AG09319 (cell line): ENCODE measurements around the gene RPS6KL1.

Source experiments
- DNase-seq: peaks from one replicate; pipeline ENCODE4 v3.0.0-alpha.2; 2010; ENCODE audit warnings: low read depth; ENCODE audit errors: extremely low read depth
- TF ChIP-seq, protein P1 (sequence below): IDR thresholded peaks from 2 replicates; pipeline ENCODE4 v1.5.1; 2011; ENCODE audit warnings: low read depth, mild to moderate bottlenecking, inconsistent platforms, low read length, moderate library complexity

Gene RPS6KL1

DNA sequence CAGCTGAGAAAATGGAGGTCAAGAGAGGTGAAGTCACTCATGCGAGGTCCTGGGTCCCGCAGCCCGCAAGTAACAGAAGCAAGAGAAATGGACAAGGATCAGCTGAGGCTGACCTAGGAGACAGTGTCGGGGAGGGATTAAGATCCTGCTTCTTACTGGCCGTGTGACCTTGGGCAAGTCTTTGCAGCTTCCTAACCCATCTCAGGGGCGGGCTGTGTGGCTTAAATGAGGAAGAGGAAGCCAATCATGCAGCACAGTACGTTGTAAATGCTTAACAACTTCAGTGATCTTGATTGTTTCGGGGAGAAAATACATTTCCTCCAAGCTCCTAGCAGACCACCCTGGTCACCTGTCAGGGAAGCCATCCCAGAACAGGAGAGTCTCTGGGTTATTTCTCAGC lies 39.4 kb upstream of the RPS6KL1 start:
- TF ChIP-seq, protein P1, sequence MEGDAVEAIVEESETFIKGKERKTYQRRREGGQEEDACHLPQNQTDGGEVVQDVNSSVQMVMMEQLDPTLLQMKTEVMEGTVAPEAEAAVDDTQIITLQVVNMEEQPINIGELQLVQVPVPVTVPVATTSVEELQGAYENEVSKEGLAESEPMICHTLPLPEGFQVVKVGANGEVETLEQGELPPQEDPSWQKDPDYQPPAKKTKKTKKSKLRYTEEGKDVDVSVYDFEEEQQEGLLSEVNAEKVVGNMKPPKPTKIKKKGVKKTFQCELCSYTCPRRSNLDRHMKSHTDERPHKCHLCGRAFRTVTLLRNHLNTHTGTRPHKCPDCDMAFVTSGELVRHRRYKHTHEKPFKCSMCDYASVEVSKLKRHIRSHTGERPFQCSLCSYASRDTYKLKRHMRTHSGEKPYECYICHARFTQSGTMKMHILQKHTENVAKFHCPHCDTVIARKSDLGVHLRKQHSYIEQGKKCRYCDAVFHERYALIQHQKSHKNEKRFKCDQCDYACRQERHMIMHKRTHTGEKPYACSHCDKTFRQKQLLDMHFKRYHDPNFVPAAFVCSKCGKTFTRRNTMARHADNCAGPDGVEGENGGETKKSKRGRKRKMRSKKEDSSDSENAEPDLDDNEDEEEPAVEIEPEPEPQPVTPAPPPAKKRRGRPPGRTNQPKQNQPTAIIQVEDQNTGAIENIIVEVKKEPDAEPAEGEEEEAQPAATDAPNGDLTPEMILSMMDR = no peak
- no peak for DNase-seq

DNA sequence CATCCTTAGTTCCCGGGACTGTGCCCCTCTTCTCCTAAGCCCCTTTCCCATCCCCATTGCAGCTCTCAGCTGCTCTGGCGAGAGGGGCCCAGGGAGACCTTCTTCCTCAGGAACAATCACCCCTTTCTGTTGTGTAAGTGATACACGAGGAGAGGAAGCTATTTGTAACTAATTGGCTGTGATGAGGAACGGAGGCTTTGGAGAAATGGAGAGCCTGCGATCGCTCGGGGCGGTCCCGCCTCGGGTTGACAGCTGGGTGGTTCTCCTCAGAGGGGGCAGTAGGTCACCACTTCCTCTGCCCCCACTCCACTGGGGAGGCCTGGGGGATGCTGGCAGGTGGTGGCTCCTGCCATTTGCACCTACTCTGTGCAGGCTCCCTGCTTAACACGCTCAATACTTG lies 39.0 kb upstream of the RPS6KL1 start:
- DNase-seq = no peak
- TF ChIP-seq, protein P1 = no peak

DNA sequence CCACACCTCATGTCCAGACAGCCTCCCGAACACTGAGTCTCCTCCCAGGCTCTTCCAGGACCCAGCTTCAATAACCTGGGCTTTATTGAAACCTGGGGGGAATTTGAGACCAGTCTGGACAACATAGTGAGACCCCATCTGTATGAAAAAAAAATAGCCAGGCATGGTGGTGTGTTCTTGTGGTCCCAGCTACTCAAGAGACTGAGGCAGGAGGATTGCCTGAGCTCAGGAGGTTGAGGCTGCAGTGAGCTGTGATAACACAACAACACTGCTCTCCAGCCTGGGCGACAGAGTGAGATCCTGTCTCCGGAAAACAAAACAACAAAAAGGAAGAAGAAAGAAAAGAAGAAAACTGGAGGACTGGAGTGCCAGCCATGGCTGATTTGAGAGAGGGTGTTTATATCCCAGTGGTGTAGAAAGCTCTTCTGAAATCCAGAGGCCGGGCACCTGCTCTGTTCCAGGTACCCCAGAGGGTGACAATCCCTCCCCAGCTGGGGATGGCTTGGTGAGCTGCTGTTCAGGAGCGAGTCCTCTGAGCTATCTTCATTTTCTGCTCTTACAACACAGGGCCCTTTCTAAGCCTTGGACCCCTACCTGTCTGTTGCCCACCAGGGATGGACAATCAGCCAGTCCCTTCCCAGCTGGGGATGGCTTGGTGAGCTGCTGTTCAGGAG lies 38.3 kb upstream of the RPS6KL1 start:
- TF ChIP-seq, protein P1 = no peak
- DNase-seq = no peak

DNA sequence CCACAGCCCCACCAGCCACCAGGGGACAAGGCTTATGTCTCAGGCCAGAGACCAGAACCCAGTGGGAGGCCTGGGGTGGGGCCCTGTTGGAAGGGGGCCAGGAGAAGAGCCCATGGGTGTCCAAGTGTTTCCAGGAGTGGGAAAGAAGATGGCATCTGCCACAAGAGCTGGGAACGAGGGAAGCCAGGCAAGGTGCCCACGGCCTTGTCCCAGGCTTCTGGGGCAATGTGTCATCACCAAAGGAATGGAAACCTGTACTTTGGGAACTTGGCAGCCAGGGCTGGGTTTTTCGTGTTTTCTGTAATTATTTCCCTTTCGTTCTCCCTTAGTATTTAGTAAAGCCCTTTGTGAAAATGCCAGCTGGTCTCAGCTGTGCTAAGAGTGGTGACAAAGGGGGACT lies 37.7 kb upstream of the RPS6KL1 start:
- TF ChIP-seq, protein P1 = no peak
- no peak for DNase-seq

DNA sequence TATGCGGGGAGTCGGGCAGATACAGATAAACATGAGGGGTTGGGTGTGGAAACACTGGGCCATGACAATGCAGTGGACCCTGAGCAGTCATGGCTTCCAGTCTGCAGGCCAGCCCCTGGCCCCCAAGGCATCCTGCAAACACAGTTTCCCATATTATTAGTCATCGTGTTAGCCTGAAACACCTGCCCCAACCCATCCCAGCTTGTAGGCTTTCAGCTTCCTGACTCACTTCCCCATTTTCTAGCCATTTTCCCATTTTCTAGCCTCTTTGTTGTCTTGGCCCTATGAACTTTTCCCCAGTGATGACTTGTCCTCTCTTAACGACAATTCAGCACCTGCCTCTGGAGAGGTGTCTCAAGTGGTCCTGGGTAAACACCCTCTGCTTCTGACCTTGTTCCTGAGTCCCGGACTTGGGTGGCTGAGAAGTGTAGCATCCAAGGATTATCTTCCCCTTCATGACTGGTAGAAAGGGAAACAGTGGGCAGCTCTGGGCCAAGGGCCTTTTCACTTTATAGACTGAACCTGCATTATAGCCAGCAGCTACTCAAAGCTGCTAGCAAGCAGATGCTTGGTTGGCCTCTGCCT lies 36.6 kb upstream of the RPS6KL1 start:
- no peak for DNase-seq
- TF ChIP-seq, protein P1 = no peak

DNA sequence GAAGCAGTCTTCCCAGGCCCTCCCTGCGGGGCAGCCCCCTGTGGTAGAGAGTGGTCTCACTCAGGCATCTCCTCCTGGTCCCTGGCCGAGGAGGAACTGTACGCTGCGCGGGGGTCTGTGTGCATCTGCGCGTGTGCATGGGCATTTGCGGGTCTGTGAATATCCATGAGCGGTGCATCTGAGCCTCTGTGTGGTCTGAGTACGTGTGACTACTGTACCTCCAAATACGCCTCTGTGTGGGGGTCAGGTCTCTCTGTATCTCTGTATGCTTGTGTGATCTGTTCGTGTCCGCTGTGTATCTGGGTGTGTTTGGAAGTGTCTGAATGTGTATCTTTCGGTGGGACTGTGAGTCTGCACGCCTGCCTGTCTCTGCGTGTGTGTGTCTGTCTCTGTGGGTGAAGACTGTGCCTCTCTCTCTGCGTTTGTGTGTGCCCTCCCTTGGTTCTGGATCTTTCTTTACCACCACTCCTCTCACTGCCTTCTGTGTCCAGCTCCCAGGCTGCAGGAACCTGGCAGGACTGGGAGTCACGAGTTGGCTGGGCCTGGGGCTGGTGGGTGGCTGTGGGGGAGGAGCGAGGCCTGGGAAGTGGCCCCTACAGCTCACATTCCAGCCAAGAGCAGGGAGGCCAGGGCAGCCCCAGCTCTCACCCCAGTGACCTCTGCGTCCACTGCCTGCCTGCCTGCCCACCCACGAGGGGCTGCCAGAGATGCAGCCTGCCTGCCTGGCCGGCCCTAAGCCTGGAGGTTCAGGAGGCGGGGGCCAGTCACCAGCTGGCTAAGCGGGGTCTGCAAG lies 33.4 kb upstream of the RPS6KL1 start:
- no peak for DNase-seq
- TF ChIP-seq, protein P1 = no peak

DNA sequence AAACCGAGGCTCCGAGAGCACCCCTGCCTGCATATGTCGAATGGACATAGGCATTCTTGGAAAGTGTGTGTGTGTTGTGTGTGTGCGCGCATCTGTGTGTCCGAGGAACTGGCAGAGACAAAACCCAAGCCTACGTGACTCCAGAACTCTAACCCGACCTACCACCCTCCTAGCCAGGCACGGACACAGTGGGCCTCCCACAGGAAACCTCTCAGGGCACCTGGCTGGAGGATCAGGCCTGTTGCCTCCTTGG lies 32.9 kb upstream of the RPS6KL1 start:
- TF ChIP-seq, protein P1 = no peak
- DNase-seq = no peak
